ENCODE results near the gene SPOCD1. TPM values are rescaled to one million over a fixed set of nuclear protein-coding genes. Genes with fewer than 3 reads are reported as not detected.

SPOCD1 gene
- total RNA-seq, 1 donor from 2014 or later, result not detected

GRCh38 chr1:31802190-31803150, 13.4 kb downstream of the SPOCD1 start:
- Histone ChIP-seq H3K9ac (ENCODE audit: low read depth in 1 of 3, low read length in 3 of 3) (peak overlapping the region in 1 of 3 donors; percentile 57), H3K4me1 (ENCODE audit: control insufficient read depth in 3 of 3, insufficient read depth in 3 of 3, low read length in 3 of 3) (peaks cover 0 to 4% (median 0%) of the 10 kb centered on the region in 3 donors), H3K27me3 (ENCODE audit: control insufficient read depth in 3 of 3, insufficient read depth in 3 of 3, low read length in 3 of 3) (peaks cover 1 to 18% (median 14%) of the 10 kb centered on the region in 3 donors), H3K27ac (ENCODE audit: low read depth, low read length) (no peak overlapping the region), H3K36me3 (ENCODE audit: control insufficient read depth in 3 of 3, insufficient read depth in 3 of 3, low read length in 3 of 3) (no peaks in the 10 kb centered on the region), H3K9me3 (ENCODE audit: control insufficient read depth in 3 of 3, low read length in 3 of 3) (no peaks in the 10 kb centered on the region), H3K4me3 (ENCODE audit: low read length in 3 of 3) (peak overlapping the region in 1 of 3 donors; percentile 60)

- no peaks in the 10 kb centered on the region for H3K36me3 ChIP-seq (ENCODE audit: control insufficient read depth in 3 of 3, insufficient read depth in 3 of 3, low read length in 3 of 3)
- H3K9me3 ChIP-seq (ENCODE audit: control insufficient read depth in 3 of 3, low read length in 3 of 3), result no peaks in the 10 kb centered on the region
- H3K27ac ChIP-seq (ENCODE audit: low read depth, low read length), result no peak overlapping the region
- H3K4me1 ChIP-seq (ENCODE audit: control insufficient read depth in 3 of 3, insufficient read depth in 3 of 3, low read length in 3 of 3), result peaks cover 0 to 4% (median 0%) of the 10 kb centered on the region in 3 donors
- H3K9ac ChIP-seq (ENCODE audit: low read depth in 1 of 3, low read length in 3 of 3), result no peak overlapping the region
- no peak overlapping the region for H3K4me3 ChIP-seq (ENCODE audit: low read length in 3 of 3)
- H3K27me3 ChIP-seq (ENCODE audit: control insufficient read depth in 3 of 3, insufficient read depth in 3 of 3, low read length in 3 of 3), result peaks cover 11 to 23% (median 23%) of the 10 kb centered on the region in 3 donors
Measured at GRCh38 chr1:31801458-31801857, 14.4 kb downstream of the SPOCD1 start.

DNA sequence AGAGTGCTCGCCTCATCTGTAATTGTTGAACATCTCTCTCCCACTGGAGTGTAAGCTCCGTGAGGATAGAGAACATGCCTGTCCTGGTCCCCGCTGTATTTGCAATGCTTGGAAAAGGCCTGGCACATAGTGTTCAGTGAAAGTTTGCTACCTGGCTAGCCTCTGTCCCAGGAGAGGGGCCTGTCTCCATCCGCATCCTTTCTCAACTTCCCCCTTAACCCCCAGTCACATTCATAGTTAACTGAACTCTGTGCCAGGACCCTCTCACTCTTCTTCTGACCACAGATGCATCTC, 15.2 kb downstream of the SPOCD1 start:
- H3K4me3 ChIP-seq (ENCODE audit: low read length in 3 of 3), result no peak overlapping the region
- no peaks in the 10 kb centered on the region for H3K9me3 ChIP-seq (ENCODE audit: control insufficient read depth in 3 of 3, low read length in 3 of 3)
- no peak overlapping the region for H3K27ac ChIP-seq (ENCODE audit: low read depth, low read length)
- no peak overlapping the region for H3K9ac ChIP-seq (ENCODE audit: low read depth in 1 of 3, low read length in 3 of 3)
- H3K36me3 ChIP-seq (ENCODE audit: control insufficient read depth in 3 of 3, insufficient read depth in 3 of 3, low read length in 3 of 3), result no peaks in the 10 kb centered on the region
- H3K27me3 ChIP-seq (ENCODE audit: control insufficient read depth in 3 of 3, insufficient read depth in 3 of 3, low read length in 3 of 3), result peaks cover 20 to 31% (median 31%) of the 10 kb centered on the region in 3 donors
- peaks cover 0 to 4% (median 0%) of the 10 kb centered on the region in 3 donors for H3K4me1 ChIP-seq (ENCODE audit: control insufficient read depth in 3 of 3, insufficient read depth in 3 of 3, low read length in 3 of 3)

DNA sequence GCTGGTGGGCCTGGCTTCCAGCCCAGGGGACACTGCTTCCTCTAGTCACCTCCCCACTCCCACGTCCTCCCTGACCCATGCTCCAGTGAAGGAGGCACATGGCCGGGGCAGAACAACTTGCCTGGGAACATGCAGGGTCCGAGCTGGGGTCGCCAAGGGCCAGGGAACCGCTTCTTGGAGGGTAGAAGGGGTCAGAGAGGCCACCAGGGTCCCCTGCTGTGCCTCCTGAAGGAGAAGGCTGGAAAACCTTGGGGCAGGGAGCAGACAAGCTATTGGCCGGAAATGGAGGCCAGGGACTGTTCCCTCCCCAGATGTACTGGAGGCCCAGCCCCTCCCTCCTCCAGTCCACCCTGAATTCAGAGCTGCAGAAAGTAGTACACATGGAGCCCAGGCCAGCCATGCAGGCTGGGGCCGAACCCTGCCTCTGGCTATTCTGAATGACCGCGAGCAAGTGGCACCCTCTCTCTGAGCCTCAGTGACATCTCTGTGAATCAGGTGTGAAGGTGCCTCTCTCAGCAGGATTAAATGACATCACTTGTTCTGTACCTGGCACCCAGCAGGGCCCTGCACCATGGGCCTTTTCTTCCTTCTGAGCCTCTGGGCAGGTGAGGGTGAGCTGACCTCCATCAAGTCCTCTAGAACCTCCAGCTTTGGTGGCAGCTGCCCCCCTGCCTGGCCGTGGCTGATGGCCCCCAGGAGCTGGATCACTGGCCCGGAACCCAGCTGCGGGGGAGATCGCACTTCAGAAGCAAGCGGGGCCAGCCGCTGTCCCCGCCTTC, 15.7 kb downstream of the SPOCD1 start:
- Histone ChIP-seq H3K4me3 (ENCODE audit: low read length in 3 of 3) (no peak overlapping the region), H3K4me1 (ENCODE audit: control insufficient read depth in 3 of 3, insufficient read depth in 3 of 3, low read length in 3 of 3) (peaks cover 0 to 4% (median 0%) of the 10 kb centered on the region in 3 donors), H3K36me3 (ENCODE audit: control insufficient read depth in 3 of 3, insufficient read depth in 3 of 3, low read length in 3 of 3) (no peaks in the 10 kb centered on the region), H3K27me3 (ENCODE audit: control insufficient read depth in 3 of 3, insufficient read depth in 3 of 3, low read length in 3 of 3) (peaks cover 22 to 36% (median 32%) of the 10 kb centered on the region in 3 donors), H3K27ac (ENCODE audit: low read depth, low read length) (no peak overlapping the region), H3K9ac (ENCODE audit: low read depth in 1 of 3, low read length in 3 of 3) (no peak overlapping the region), H3K9me3 (ENCODE audit: control insufficient read depth in 3 of 3, low read length in 3 of 3) (no peaks in the 10 kb centered on the region)

DNA sequence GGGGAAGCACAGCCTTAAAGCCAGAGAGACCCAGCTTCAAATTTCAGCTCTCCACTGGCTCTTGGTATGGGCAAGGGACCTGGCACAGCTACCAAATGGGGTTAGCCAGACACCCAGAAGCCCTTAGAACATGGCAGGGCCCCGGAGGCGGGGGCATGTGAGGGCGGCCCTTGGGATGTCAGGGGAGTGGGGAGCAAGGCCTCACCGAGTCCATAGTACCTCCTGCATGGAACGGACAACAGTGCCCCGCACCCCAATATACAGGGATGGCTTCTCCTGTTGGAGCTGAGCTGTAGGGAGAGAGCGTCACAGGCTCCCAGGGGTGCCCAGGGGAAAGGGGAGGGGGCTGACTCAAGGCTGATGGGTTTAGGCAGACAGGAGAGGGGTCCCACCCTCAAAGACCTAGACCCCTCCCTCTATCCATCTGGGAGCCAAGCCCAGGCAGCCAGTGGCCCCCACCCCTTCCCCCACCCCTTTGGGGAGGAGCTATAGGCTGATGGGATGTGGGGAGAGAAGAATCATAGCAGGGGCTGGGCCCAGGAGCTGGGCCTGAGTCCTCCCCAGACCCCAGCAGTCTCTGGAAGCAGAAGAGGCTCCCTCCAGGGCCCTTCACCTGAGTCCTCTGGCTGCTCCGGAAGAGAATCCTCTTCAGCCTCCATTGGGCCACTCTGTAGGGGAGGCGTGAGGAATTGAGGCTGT, 16.5 kb downstream of the SPOCD1 start:
- H3K9me3 ChIP-seq (ENCODE audit: control insufficient read depth in 3 of 3, low read length in 3 of 3), result no peaks in the 10 kb centered on the region
- H3K36me3 ChIP-seq (ENCODE audit: control insufficient read depth in 3 of 3, insufficient read depth in 3 of 3, low read length in 3 of 3), result no peaks in the 10 kb centered on the region
- H3K27me3 ChIP-seq (ENCODE audit: control insufficient read depth in 3 of 3, insufficient read depth in 3 of 3, low read length in 3 of 3), result peaks cover 22 to 36% (median 32%) of the 10 kb centered on the region in 3 donors
- H3K4me3 ChIP-seq (ENCODE audit: low read length in 3 of 3), result no peak overlapping the region
- no peak overlapping the region for H3K9ac ChIP-seq (ENCODE audit: low read depth in 1 of 3, low read length in 3 of 3)
- no peak overlapping the region for H3K27ac ChIP-seq (ENCODE audit: low read depth, low read length)
- peaks cover 0 to 4% (median 0%) of the 10 kb centered on the region in 3 donors for H3K4me1 ChIP-seq (ENCODE audit: control insufficient read depth in 3 of 3, insufficient read depth in 3 of 3, low read length in 3 of 3)

- H3K9me3 ChIP-seq (ENCODE audit: control insufficient read depth in 3 of 3, low read length in 3 of 3), result no peaks in the 10 kb centered on the region
- H3K27me3 ChIP-seq (ENCODE audit: control insufficient read depth in 3 of 3, insufficient read depth in 3 of 3, low read length in 3 of 3), result peaks cover 22 to 36% (median 32%) of the 10 kb centered on the region in 3 donors
- no peak overlapping the region for H3K4me3 ChIP-seq (ENCODE audit: low read length in 3 of 3)
- H3K36me3 ChIP-seq (ENCODE audit: control insufficient read depth in 3 of 3, insufficient read depth in 3 of 3, low read length in 3 of 3), result no peaks in the 10 kb centered on the region
- peaks cover 0 to 4% (median 0%) of the 10 kb centered on the region in 3 donors for H3K4me1 ChIP-seq (ENCODE audit: control insufficient read depth in 3 of 3, insufficient read depth in 3 of 3, low read length in 3 of 3)
- no peak overlapping the region for H3K9ac ChIP-seq (ENCODE audit: low read depth in 1 of 3, low read length in 3 of 3)
- no peak overlapping the region for H3K27ac ChIP-seq (ENCODE audit: low read depth, low read length)
Measured at GRCh38 chr1:31798433-31799195, 17.2 kb downstream of the SPOCD1 start.

DNA sequence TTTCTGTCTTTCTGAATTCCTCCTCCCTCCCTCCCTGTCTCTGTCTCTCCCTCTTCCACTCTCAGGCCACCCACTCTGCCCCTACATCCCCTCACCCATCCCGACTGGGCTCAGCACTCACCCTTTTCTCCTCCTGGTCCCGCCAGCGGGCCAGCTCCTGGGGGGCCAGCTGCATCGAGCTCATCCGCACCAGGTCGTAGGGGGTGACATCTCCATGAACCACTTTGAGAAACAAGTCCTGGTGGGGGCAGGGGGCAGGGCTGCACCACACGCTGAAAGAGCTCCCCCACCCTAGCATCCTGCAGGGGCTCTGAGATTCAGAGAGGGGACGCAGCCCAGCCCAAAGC, 17.8 kb downstream of the SPOCD1 start:
- H3K4me3 ChIP-seq (ENCODE audit: low read length in 3 of 3), result no peak overlapping the region
- H3K27ac ChIP-seq (ENCODE audit: low read depth, low read length), result no peak overlapping the region
- no peak overlapping the region for H3K9ac ChIP-seq (ENCODE audit: low read depth in 1 of 3, low read length in 3 of 3)
- peaks cover 0 to 4% (median 0%) of the 10 kb centered on the region in 3 donors for H3K4me1 ChIP-seq (ENCODE audit: control insufficient read depth in 3 of 3, insufficient read depth in 3 of 3, low read length in 3 of 3)
- no peaks in the 10 kb centered on the region for H3K9me3 ChIP-seq (ENCODE audit: control insufficient read depth in 3 of 3, low read length in 3 of 3)
- H3K36me3 ChIP-seq (ENCODE audit: control insufficient read depth in 3 of 3, insufficient read depth in 3 of 3, low read length in 3 of 3), result no peaks in the 10 kb centered on the region
- peaks cover 22 to 37% (median 36%) of the 10 kb centered on the region in 3 donors for H3K27me3 ChIP-seq (ENCODE audit: control insufficient read depth in 3 of 3, insufficient read depth in 3 of 3, low read length in 3 of 3)

DNA sequence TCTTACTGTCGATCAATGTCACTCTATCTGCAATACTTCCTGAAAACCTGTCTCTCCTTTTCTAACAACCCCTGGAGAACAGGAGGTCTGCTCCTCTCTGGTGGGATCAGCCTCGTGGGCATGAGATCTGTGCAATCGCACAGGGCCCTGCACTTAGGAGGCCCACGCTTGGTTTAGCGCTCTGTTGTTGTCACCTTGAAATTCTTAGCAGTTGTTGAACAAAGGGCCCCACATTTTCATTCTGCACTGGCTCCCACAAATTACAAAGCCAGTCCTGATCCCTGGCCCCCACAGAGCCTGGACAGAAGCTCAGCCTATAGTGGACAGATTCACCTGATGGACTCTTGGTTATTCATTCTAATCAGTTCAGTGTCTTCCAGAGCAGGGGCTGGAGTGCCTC, 18.6 kb downstream of the SPOCD1 start:
- Histone ChIP-seq H3K9me3 (ENCODE audit: control insufficient read depth in 3 of 3, low read length in 3 of 3) (no peaks in the 10 kb centered on the region), H3K27ac (ENCODE audit: low read depth, low read length) (no peak overlapping the region), H3K27me3 (ENCODE audit: control insufficient read depth in 3 of 3, insufficient read depth in 3 of 3, low read length in 3 of 3) (peaks cover 22 to 40% (median 36%) of the 10 kb centered on the region in 3 donors), H3K36me3 (ENCODE audit: control insufficient read depth in 3 of 3, insufficient read depth in 3 of 3, low read length in 3 of 3) (no peaks in the 10 kb centered on the region), H3K9ac (ENCODE audit: low read depth in 1 of 3, low read length in 3 of 3) (no peak overlapping the region), H3K4me3 (ENCODE audit: low read length in 3 of 3) (no peak overlapping the region), H3K4me1 (ENCODE audit: control insufficient read depth in 3 of 3, insufficient read depth in 3 of 3, low read length in 3 of 3) (peaks cover 0 to 4% (median 0%) of the 10 kb centered on the region in 3 donors)

DNA sequence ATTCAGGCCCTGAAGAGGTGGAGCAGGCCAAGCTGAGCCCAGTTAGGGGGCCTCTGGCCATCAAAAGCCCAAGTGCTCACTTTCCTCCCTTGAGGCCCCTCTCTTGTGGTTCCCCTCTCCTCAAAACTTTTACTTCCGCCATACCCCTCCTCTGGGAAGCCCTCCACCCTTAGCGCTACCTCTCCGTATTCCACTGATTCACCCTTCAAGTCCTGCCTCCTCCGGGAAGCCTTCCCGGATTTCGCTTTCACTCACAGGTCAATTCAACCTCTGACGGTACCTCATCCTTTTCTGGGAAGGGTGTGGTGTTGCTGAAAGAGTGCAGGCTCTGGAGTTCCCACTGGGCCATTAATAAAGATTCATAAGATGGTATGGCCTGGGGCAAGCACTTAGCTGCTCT, 19.1 kb downstream of the SPOCD1 start:
- no peak overlapping the region for H3K27ac ChIP-seq (ENCODE audit: low read depth, low read length)
- H3K27me3 ChIP-seq (ENCODE audit: control insufficient read depth in 3 of 3, insufficient read depth in 3 of 3, low read length in 3 of 3), result peaks cover 22 to 43% (median 36%) of the 10 kb centered on the region in 3 donors
- H3K9me3 ChIP-seq (ENCODE audit: control insufficient read depth in 3 of 3, low read length in 3 of 3), result no peaks in the 10 kb centered on the region
- H3K4me3 ChIP-seq (ENCODE audit: low read length in 3 of 3), result no peak overlapping the region
- H3K36me3 ChIP-seq (ENCODE audit: control insufficient read depth in 3 of 3, insufficient read depth in 3 of 3, low read length in 3 of 3), result no peaks in the 10 kb centered on the region
- H3K4me1 ChIP-seq (ENCODE audit: control insufficient read depth in 3 of 3, insufficient read depth in 3 of 3, low read length in 3 of 3), result peaks cover 0 to 4% (median 0%) of the 10 kb centered on the region in 3 donors
- no peak overlapping the region for H3K9ac ChIP-seq (ENCODE audit: low read depth in 1 of 3, low read length in 3 of 3)

Data from skeletal muscle tissue (tissue), 4 donors.